SK-N-SH treated with all-trans-retinoic acid at 6 μM for 48 hours (cell line): ENCODE measurements around the gene KRTAP5-8.
A peak's percentile ranks its signal among the peaks of the same experiment; 100 is the strongest.

ENCODE experiments used
- ATAC-seq: fragments of 200-7000 bp; cut with Tn5 transposase; 3 replicates; pipeline ENCODE4 v1.9.1; 2020; ENCODE audit warnings: mild to moderate bottlenecking, moderate library complexity
- ARNTL ChIP-seq: fragments of 450-650 bp; formaldehyde crosslinking; IDR thresholded peaks from 2 replicates; pipeline ENCODE4 v1.5.0; 2020; ENCODE audit warnings: low read depth, mild to moderate bottlenecking, moderate library complexity, borderline replicate concordance
- CREB5 ChIP-seq: fragments of 250-450 bp; sonication (Bioruptor Pico); IDR thresholded peaks from 2 replicates; pipeline ENCODE4 v1.5.1; 2020; ENCODE audit warnings: low read depth, mild to moderate bottlenecking, moderate library complexity
- CSRNP3 ChIP-seq: fragments of 250-450 bp; sonication (Bioruptor Pico); IDR thresholded peaks from 2 replicates; pipeline ENCODE4 v1.5.1; 2021; ENCODE audit warnings: mild to moderate bottlenecking, moderate library complexity
- ESRRG ChIP-seq: fragments of 250-450 bp; sonication (Bioruptor Pico); IDR thresholded peaks from 2 replicates; pipeline ENCODE4 v1.6.1; 2021; ENCODE audit warnings: mild to moderate bottlenecking
- GLIS3 ChIP-seq: fragments of 250-450 bp; sonication (Bioruptor Pico); IDR thresholded peaks from 2 replicates; pipeline ENCODE4 v1.5.0; 2020; ENCODE audit warnings: mild to moderate bottlenecking, moderate library complexity
- ISL1 ChIP-seq: fragments of 250-450 bp; sonication (Bioruptor Pico); IDR thresholded peaks from 2 replicates; pipeline ENCODE4 v2.1.2; 2022; ENCODE audit warnings: mild to moderate bottlenecking, moderate library complexity
- OSR1 ChIP-seq: fragments of 250-450 bp; sonication (Bioruptor Pico); IDR thresholded peaks from 2 replicates; pipeline ENCODE4 v1.8.0; 2022; ENCODE audit warnings: moderate library complexity, mild to moderate bottlenecking, inconsistent platforms
- POU6F1 ChIP-seq: fragments of 250-450 bp; sonication (Bioruptor Pico); IDR thresholded peaks from 2 replicates; pipeline ENCODE4 v1.8.0; 2021; ENCODE audit warnings: low read depth, mild to moderate bottlenecking, moderate library complexity, borderline replicate concordance
- PPARA ChIP-seq: fragments of 250-450 bp; sonication (Bioruptor Pico); IDR thresholded peaks from 2 replicates; pipeline ENCODE4 v1.5.0; 2020; ENCODE audit warnings: mild to moderate bottlenecking, borderline replicate concordance
- RARB ChIP-seq: fragments of 250-450 bp; sonication (Bioruptor Pico); IDR thresholded peaks from 2 replicates; pipeline ENCODE4 v1.8.0; 2021; ENCODE audit warnings: mild to moderate bottlenecking, moderate library complexity
- SNAI2 ChIP-seq: fragments of 250-450 bp; sonication (Bioruptor Pico); IDR thresholded peaks from 2 replicates; pipeline ENCODE4 v1.5.0; 2020; ENCODE audit warnings: mild to moderate bottlenecking, moderate library complexity
- TCF4 ChIP-seq: fragments of 250-450 bp; sonication (Bioruptor Pico); IDR thresholded peaks from 2 replicates; pipeline ENCODE4 v1.8.0; 2021; ENCODE audit warnings: mild to moderate bottlenecking, moderate library complexity, borderline replicate concordance
- TOX ChIP-seq: fragments of 250-450 bp; sonication (Bioruptor Pico); IDR thresholded peaks from 2 replicates; pipeline ENCODE4 v1.8.0; 2021; ENCODE audit warnings: mild to moderate bottlenecking, moderate library complexity, borderline replicate concordance
- ZC3H10 ChIP-seq: fragments of 250-450 bp; sonication (Bioruptor Pico); IDR thresholded peaks from 2 replicates; pipeline ENCODE4 v1.5.1; 2021; ENCODE audit warnings: mild to moderate bottlenecking, moderate library complexity
- ZFP30 ChIP-seq: fragments of 450-650 bp; formaldehyde crosslinking; IDR thresholded peaks from 2 replicates; pipeline ENCODE4 v1.5.0; 2022; ENCODE audit warnings: mild to moderate bottlenecking, moderate library complexity
- ZNF70 ChIP-seq: fragments of 450-650 bp; formaldehyde crosslinking; IDR thresholded peaks from 2 replicates; pipeline ENCODE4 v1.5.0; 2020; ENCODE audit warnings: mild to moderate bottlenecking, moderate library complexity
- ZNF8 ChIP-seq: fragments of 450-650 bp; formaldehyde crosslinking; IDR thresholded peaks from 2 replicates; pipeline ENCODE4 v1.5.0; 2020; ENCODE audit warnings: mild to moderate bottlenecking, moderate library complexity
- TF ChIP-seq, protein P1 (sequence below): fragments of 250-450 bp; sonication (Bioruptor Pico); IDR thresholded peaks from 2 replicates; pipeline ENCODE4 v1.8.0; 2020; ENCODE audit warnings: mild to moderate bottlenecking, moderate library complexity, borderline replicate concordance
- TF ChIP-seq, protein P2 (sequence below): fragments of 250-450 bp; sonication (Bioruptor Pico); IDR thresholded peaks from 2 replicates; pipeline ENCODE4 v1.5.0; 2020; ENCODE audit warnings: mild to moderate bottlenecking, moderate library complexity

KRTAP5-8 gene

GRCh38 chr11:71502871-71503435 is 34.9 kb upstream of the KRTAP5-8 start:
- TF ChIP-seq, protein P1, sequence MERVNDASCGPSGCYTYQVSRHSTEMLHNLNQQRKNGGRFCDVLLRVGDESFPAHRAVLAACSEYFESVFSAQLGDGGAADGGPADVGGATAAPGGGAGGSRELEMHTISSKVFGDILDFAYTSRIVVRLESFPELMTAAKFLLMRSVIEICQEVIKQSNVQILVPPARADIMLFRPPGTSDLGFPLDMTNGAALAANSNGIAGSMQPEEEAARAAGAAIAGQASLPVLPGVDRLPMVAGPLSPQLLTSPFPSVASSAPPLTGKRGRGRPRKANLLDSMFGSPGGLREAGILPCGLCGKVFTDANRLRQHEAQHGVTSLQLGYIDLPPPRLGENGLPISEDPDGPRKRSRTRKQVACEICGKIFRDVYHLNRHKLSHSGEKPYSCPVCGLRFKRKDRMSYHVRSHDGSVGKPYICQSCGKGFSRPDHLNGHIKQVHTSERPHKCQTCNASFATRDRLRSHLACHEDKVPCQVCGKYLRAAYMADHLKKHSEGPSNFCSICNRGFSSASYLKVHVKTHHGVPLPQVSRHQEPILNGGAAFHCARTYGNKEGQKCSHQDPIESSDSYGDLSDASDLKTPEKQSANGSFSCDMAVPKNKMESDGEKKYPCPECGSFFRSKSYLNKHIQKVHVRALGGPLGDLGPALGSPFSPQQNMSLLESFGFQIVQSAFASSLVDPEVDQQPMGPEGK (CRISPR knock-in tag) = no peak
- TF ChIP-seq TOX (CRISPR knock-in tag) = no peak
- TF ChIP-seq ESRRG (CRISPR knock-in tag) = no peak
- no peak for TF ChIP-seq ZNF8 (CRISPR knock-in tag)
- no peak for TF ChIP-seq CREB5 (CRISPR knock-in tag)
- TF ChIP-seq SNAI2 (CRISPR knock-in tag) = no peak
- no peak for TF ChIP-seq OSR1 (CRISPR knock-in tag)
- TF ChIP-seq ZC3H10 (CRISPR knock-in tag) = no peak
- ATAC-seq = no peak

GRCh38 chr11:71504531-71504930 is 33.3 kb upstream of the KRTAP5-8 start:
- TF ChIP-seq, protein P2, sequence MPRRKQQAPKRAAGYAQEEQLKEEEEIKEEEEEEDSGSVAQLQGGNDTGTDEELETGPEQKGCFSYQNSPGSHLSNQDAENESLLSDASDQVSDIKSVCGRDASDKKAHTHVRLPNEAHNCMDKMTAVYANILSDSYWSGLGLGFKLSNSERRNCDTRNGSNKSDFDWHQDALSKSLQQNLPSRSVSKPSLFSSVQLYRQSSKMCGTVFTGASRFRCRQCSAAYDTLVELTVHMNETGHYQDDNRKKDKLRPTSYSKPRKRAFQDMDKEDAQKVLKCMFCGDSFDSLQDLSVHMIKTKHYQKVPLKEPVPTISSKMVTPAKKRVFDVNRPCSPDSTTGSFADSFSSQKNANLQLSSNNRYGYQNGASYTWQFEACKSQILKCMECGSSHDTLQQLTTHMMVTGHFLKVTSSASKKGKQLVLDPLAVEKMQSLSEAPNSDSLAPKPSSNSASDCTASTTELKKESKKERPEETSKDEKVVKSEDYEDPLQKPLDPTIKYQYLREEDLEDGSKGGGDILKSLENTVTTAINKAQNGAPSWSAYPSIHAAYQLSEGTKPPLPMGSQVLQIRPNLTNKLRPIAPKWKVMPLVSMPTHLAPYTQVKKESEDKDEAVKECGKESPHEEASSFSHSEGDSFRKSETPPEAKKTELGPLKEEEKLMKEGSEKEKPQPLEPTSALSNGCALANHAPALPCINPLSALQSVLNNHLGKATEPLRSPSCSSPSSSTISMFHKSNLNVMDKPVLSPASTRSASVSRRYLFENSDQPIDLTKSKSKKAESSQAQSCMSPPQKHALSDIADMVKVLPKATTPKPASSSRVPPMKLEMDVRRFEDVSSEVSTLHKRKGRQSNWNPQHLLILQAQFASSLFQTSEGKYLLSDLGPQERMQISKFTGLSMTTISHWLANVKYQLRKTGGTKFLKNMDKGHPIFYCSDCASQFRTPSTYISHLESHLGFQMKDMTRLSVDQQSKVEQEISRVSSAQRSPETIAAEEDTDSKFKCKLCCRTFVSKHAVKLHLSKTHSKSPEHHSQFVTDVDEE = no peak
- no peak for TF ChIP-seq ARNTL
- no peak for TF ChIP-seq ISL1 (CRISPR knock-in tag)
- no peak for TF ChIP-seq TCF4 (CRISPR knock-in tag)
- no peak for TF ChIP-seq RARB (CRISPR knock-in tag)
- no peak for TF ChIP-seq ZNF8 (CRISPR knock-in tag)
- no peak for TF ChIP-seq ZNF70 (CRISPR knock-in tag)
- TF ChIP-seq GLIS3 (CRISPR knock-in tag) = no peak
- ATAC-seq = no peak

- TF ChIP-seq TCF4 (CRISPR knock-in tag) (0 out of 2 replicates have a peak, but pooled peaks have one; percentile 9), ISL1 (CRISPR knock-in tag) (peak; percentile 41; the same call in 1 of the 2 replicates)
- TF ChIP-seq, protein P1 (CRISPR knock-in tag) = no peak
- no peak; the same call in 2 of the 3 replicates for ATAC-seq
Measured at GRCh38 chr11:71505001-71505400, 32.8 kb upstream of the KRTAP5-8 start.

GRCh38 chr11:71505781-71506180 is 32.0 kb upstream of the KRTAP5-8 start:
- no peak for ATAC-seq
- TF ChIP-seq SNAI2 (CRISPR knock-in tag) (no peak), POU6F1 (CRISPR knock-in tag) (no peak), ARNTL (no peak), OSR1 (CRISPR knock-in tag) (no peak), GLIS3 (CRISPR knock-in tag) (no peak), ZNF8 (CRISPR knock-in tag) (no peak), TOX (CRISPR knock-in tag) (no peak), CREB5 (CRISPR knock-in tag) (no peak), ZFP30 (CRISPR knock-in tag) (no peak), ZNF70 (CRISPR knock-in tag) (no peak), CSRNP3 (CRISPR knock-in tag) (no peak), PPARA (no peak)
- TF ChIP-seq, protein P1 (CRISPR knock-in tag) = no peak
